HCT116 (cell line): ENCODE results near the gene DCST2. TPM values are rescaled to one million over a fixed set of nuclear protein-coding genes. Genes with fewer than 3 reads are reported as not detected.

Experiments
- ATAC-seq: fragments of 200-7000 bp; cut with Tn5 transposase; 2 replicates; pipeline ENCODE4 v1.9.1; 2020; ENCODE audit warnings: mild to moderate bottlenecking, moderate library complexity
- BruUV-seq: library from RNA; stranded (reverse); fragments of 400-500 nt; replicated peaks from 2 replicates; lab custom pipeline; 2021; lab: Mats Ljungman, UMichigan
- CTCF ChIA-PET: fragments of 300-600 bp; sonication (Branson Sonifier 250); formaldehyde crosslinking; loops from one replicate; lab custom pipeline; 2021; ENCODE audit warnings: antibody characterized with exemption; lab: Charles Lee
- POLR2A ChIA-PET: fragments of 300-600, 350-600 bp; sonication (Branson Sonifier 250); formaldehyde crosslinking; loops from one replicate; lab custom pipeline; 2021; ENCODE audit warnings: antibody characterized with exemption; lab: Charles Lee
- RAD21 ChIA-PET, 2 experiments: fragments of 300-600 bp; sonication (Branson Sonifier 250); formaldehyde crosslinking; loops; one replicate each; lab custom pipeline; 2023; ENCODE audit warnings: low total read pairs in 2 of 2; ENCODE audit not compliant: uncharacterized antibody in 2 of 2, unreplicated experiment in 2 of 2, low non-redundant PET in 1 of 2; lab: Charles Lee
- DNase-seq: peaks from one replicate; pipeline ENCODE4 v3.0.0-alpha.2; 2010; ENCODE audit warnings: low read depth, low spot score
- H2AFZ ChIP-seq: fragments of 200-600 bp; shearing (Covaris generic), sonication (generic); 2 replicates; pipeline ENCODE4 v1.6.1; 2017; ENCODE audit warnings: low read depth, mixed run types, mixed read lengths, antibody characterized with exemption, low read length; ENCODE audit not compliant: poor library complexity, severe bottlenecking
- H3K27ac ChIP-seq: 2 replicates; pipeline ENCODE4 v1.5.1; 2012; ENCODE audit warnings: low read depth, low read length
- H3K27me3 ChIP-seq: fragments of 200-600 bp; sonication (generic); 2 replicates; pipeline ENCODE4 v1.6.1; 2016; ENCODE audit warnings: mixed run types, low read length, mixed read lengths; ENCODE audit not compliant: insufficient read depth
- H3K36me3 ChIP-seq, 2 experiments: fragments of 200-500 bp in 1 of 2; fragments of 200-600 bp in 1 of 2; sonication (Bioruptor generic) in 1 of 2; sonication (generic) in 1 of 2; 2 replicates each; pipeline versions ENCODE4 v1.5.1 to v1.6.1; 2014 to 2016; ENCODE audit warnings: low read length in 2 of 2, inconsistent platforms in 1 of 2, mixed read lengths in 1 of 2, mixed run types in 1 of 2; ENCODE audit not compliant: insufficient read depth in 2 of 2, control insufficient read depth in 1 of 2
- H3K4me1 ChIP-seq, 2 experiments: fragments of 200-600 bp in 1 of 2; sonication (generic) in 1 of 2; 2 replicates each; pipeline versions ENCODE4 v1.5.1 to v1.6.1; 2012 to 2017; ENCODE audit warnings: low read length in 2 of 2, inconsistent platforms in 1 of 2, mild to moderate bottlenecking in 1 of 2, mixed read lengths in 1 of 2, mixed run types in 1 of 2, moderate library complexity in 1 of 2; ENCODE audit not compliant: insufficient read depth in 2 of 2, control insufficient read depth in 1 of 2
- H3K4me2 ChIP-seq: fragments of 200-600 bp; sonication (generic); 2 replicates; pipeline ENCODE4 v1.6.1; 2017; ENCODE audit warnings: mixed run types, low read length, mixed read lengths
- H3K4me3 ChIP-seq, 2 experiments: fragments of 200-600 bp in 1 of 2; sonication (generic) in 1 of 2; replicated peaks in 1 of 2; 2 replicates each; pipeline ENCODE4 v1.5.1; 2011 to 2016; ENCODE audit warnings: low read length in 2 of 2, control low read depth in 1 of 2, low read depth in 1 of 2, mild to moderate bottlenecking in 1 of 2, mixed read lengths in 1 of 2, mixed run types in 1 of 2
- H3K79me2 ChIP-seq: fragments of 200-600 bp; sonication (generic); 2 replicates; pipeline ENCODE4 v1.6.1; 2017; ENCODE audit warnings: mild to moderate bottlenecking, mixed run types, low read length, moderate library complexity, mixed read lengths; ENCODE audit not compliant: insufficient read depth
- H3K9ac ChIP-seq: fragments of 200-600 bp; sonication (generic); 2 replicates; pipeline ENCODE4 v1.6.1; 2016; ENCODE audit warnings: low read length, mixed read lengths
- H3K9me2 ChIP-seq: fragments of 200-600 bp; sonication (generic), shearing (Covaris generic); 2 replicates; pipeline ENCODE4 v1.6.1; 2017; ENCODE audit warnings: mixed run types, mild to moderate bottlenecking, moderate library complexity; ENCODE audit not compliant: insufficient read depth
- H3K9me3 ChIP-seq, 2 experiments: fragments of 200-500 bp in 1 of 2; fragments of 200-600 bp in 1 of 2; sonication (Bioruptor generic) in 1 of 2; sonication (generic) in 1 of 2; 2 replicates each; pipeline ENCODE4 v1.6.1; 2014 to 2017; ENCODE audit warnings: low read length in 2 of 2, mixed read lengths in 2 of 2, inconsistent platforms in 1 of 2, low read depth in 1 of 2, mild to moderate bottlenecking in 1 of 2, mixed run types in 1 of 2, moderate library complexity in 1 of 2; ENCODE audit not compliant: control insufficient read depth in 1 of 2, insufficient read depth in 1 of 2
- H4K20me1 ChIP-seq: fragments of 200-600 bp; sonication (generic), shearing (Covaris generic); 2 replicates; pipeline ENCODE4 v1.6.1; 2017; ENCODE audit warnings: mixed run types, mild to moderate bottlenecking, moderate library complexity; ENCODE audit not compliant: insufficient read depth
- ATF3 ChIP-seq: IDR thresholded peaks from 2 replicates; pipeline ENCODE4 v1.6.1; 2012
- CEBPB ChIP-seq: IDR thresholded peaks from 2 replicates; pipeline ENCODE4 v1.6.1; 2012; ENCODE audit warnings: low read depth
- CTCF ChIP-seq, 3 experiments: fragments of 200-600 bp in 1 of 3; sonication (generic) in 1 of 3; IDR thresholded peaks in 2 of 3; conservative IDR thresholded peaks in 1 of 3; 2 replicates each; pipeline ENCODE4 v1.5.1; 2012 to 2017; ENCODE audit warnings: low read depth in 2 of 3, low read length in 2 of 3, antibody characterized with exemption in 1 of 3, borderline replicate concordance in 1 of 3, control low read depth in 1 of 3, mild to moderate bottlenecking in 1 of 3, mixed read lengths in 1 of 3, mixed run types in 1 of 3, moderate library complexity in 1 of 3; ENCODE audit not compliant: insufficient read depth in 1 of 3
- ELF1 ChIP-seq: IDR thresholded peaks from 2 replicates; pipeline ENCODE4 v1.6.1; 2012; ENCODE audit warnings: low read depth, borderline replicate concordance
- EZH2 ChIP-seq: fragments of 200-600 bp; sonication (generic); IDR thresholded peaks from 2 replicates; pipeline ENCODE4 v1.6.1; 2017; ENCODE audit warnings: antibody characterized with exemption, mixed run types
- FOSL1 ChIP-seq: IDR thresholded peaks from 2 replicates; pipeline ENCODE4 v1.6.1; 2012; ENCODE audit warnings: low read depth
- JUND ChIP-seq: IDR thresholded peaks from 2 replicates; pipeline ENCODE4 v1.6.1; 2012
- MAX ChIP-seq: IDR thresholded peaks from 2 replicates; pipeline ENCODE4 v1.6.1; 2012
- POLR2A ChIP-seq: IDR thresholded peaks from 2 replicates; pipeline ENCODE4 v1.7.0; 2011; ENCODE audit warnings: borderline replicate concordance; ENCODE audit not compliant: insufficient read depth, insufficient read length; ENCODE audit errors: extremely low read depth
- POLR2AphosphoS5 ChIP-seq: IDR thresholded peaks from 2 replicates; pipeline ENCODE4 v1.6.1; 2011; ENCODE audit warnings: mild to moderate bottlenecking, low read depth, low read length, moderate library complexity
- RAD21 ChIP-seq: IDR thresholded peaks from 2 replicates; pipeline ENCODE4 v1.6.1; 2012; ENCODE audit warnings: low read depth, mild to moderate bottlenecking
- REST ChIP-seq: IDR thresholded peaks from 2 replicates; pipeline ENCODE4 v1.6.1; 2012; ENCODE audit warnings: low read depth
- SIN3A ChIP-seq: IDR thresholded peaks from 2 replicates; pipeline ENCODE4 v1.6.1; 2012; ENCODE audit warnings: low read depth
- SP1 ChIP-seq: IDR thresholded peaks from 2 replicates; pipeline ENCODE4 v1.6.1; 2012; ENCODE audit warnings: low read depth
- SRF ChIP-seq: IDR thresholded peaks from 2 replicates; pipeline ENCODE4 v1.6.1; 2012; ENCODE audit warnings: low read depth
- TCF7L2 ChIP-seq: IDR thresholded peaks from 2 replicates; pipeline ENCODE4 v1.7.0; 2011; ENCODE audit warnings: borderline replicate concordance, inconsistent platforms; ENCODE audit not compliant: insufficient read depth, insufficient read length; ENCODE audit errors: extremely low read depth
- ZBTB33 ChIP-seq: IDR thresholded peaks from 2 replicates; pipeline ENCODE4 v1.6.1; 2011; ENCODE audit warnings: mild to moderate bottlenecking, low read length, moderate library complexity; ENCODE audit not compliant: insufficient replicate concordance; ENCODE audit errors: extremely low read depth
- ZFX ChIP-seq: fragments of 450-650 bp; IDR thresholded peaks from 2 replicates; pipeline ENCODE4 v1.6.1; 2017
- ZNF274 ChIP-seq: fragments of 200-500 bp; sonication (Bioruptor generic); IDR thresholded peaks from 2 replicates; pipeline ENCODE4 v1.6.1; 2014; ENCODE audit warnings: mild to moderate bottlenecking, low read depth, low read length, inconsistent platforms
- intact Hi-C: fragments of 100-400 bp; cut with micrococcal nuclease; formaldehyde crosslinking; loops from 2 replicates; pipeline ENCODE4 v1.10.0; 2022
- total RNA-seq: library from RNA; stranded (reverse); gene quantifications from one replicate; pipeline ENCODE4 v1.2.1, GENCODE V29; 2021; ENCODE audit not compliant: unreplicated experiment

DCST2 gene
- total RNA-seq, 1 experiment from 2014 or later = 2.0 TPM

GRCh38 chr1:155019377-155020245 lies 14.0 kb downstream of the DCST2 start:
- 0 out of 2 replicates have a peak overlapping the region, but pooled peaks have one; percentile 22 for H3K9ac ChIP-seq
- ChIA-PET RAD21 (no interaction called here), CTCF (interaction anchor here (0.9 to 3.0 kb wide), 2 partner anchors 25 to 40 kb away, joined by 3 to 14 read pairs; no protein-coding TSS in a partner anchor), POLR2A (no interaction called here)
- DNase-seq = no peak
- H3K27ac ChIP-seq = no peak overlapping the region
- no peaks in the 10 kb centered on the region for H3K27me3 ChIP-seq
- no peaks in the 10 kb centered on the region for H3K9me2 ChIP-seq
- no peaks in the 10 kb centered on the region for H3K79me2 ChIP-seq
- TF ChIP-seq ATF3 = no peak
- TF ChIP-seq JUND = no peak
- no peak for TF ChIP-seq CEBPB
- no peak for TF ChIP-seq ZFX
- no peak for TF ChIP-seq EZH2
- TF ChIP-seq MAX = no peak
- no peak for TF ChIP-seq ZBTB33
- no peak for TF ChIP-seq SP1
- TF ChIP-seq SIN3A = no peak
- TF ChIP-seq SRF = no peak
- no peak for TF ChIP-seq ELF1
- no peak for TF ChIP-seq FOSL1
- TF ChIP-seq POLR2A = no peak
- TF ChIP-seq REST = no peak
- no peak for TF ChIP-seq POLR2AphosphoS5
- no peak for TF ChIP-seq CTCF (IDR thresholded peaks at IDR 0.05 in 2 of 3, conservative IDR thresholded peaks at IDR 0.05 in 1 of 3; ENCODE audit: borderline replicate concordance in 1 of 3, insufficient read depth in 1 of 3, low read depth in 2 of 3, low read length in 2 of 3)
- TF ChIP-seq ZNF274 = no peak
- TF ChIP-seq TCF7L2 = no peak
- TF ChIP-seq RAD21 = no peak
- H3K4me1 ChIP-seq = peaks cover 34 to 65% of the 10 kb centered on the region in 2 experiments
- intact Hi-C loops = no loop called here
- H3K36me3 ChIP-seq = peaks cover 6 to 17% of the 10 kb centered on the region in 2 experiments; a peak in 3 of 4 replicates
- no peak overlapping the region for H2AFZ ChIP-seq
- H3K9me3 ChIP-seq = no peaks in the 10 kb centered on the region
- no peaks in the 10 kb centered on the region for H4K20me1 ChIP-seq
- ATAC-seq = no peak
- H3K4me3 ChIP-seq = no peak overlapping the region
- 0 out of 2 replicates have a peak overlapping the region, but pooled peaks have one; percentile 82 for H3K4me2 ChIP-seq
- TSS peak; percentile 16 for BruUV-seq
